Measurements from ENCODE around the gene SCYGR5.

- TF ChIP-seq, protein P1, sequence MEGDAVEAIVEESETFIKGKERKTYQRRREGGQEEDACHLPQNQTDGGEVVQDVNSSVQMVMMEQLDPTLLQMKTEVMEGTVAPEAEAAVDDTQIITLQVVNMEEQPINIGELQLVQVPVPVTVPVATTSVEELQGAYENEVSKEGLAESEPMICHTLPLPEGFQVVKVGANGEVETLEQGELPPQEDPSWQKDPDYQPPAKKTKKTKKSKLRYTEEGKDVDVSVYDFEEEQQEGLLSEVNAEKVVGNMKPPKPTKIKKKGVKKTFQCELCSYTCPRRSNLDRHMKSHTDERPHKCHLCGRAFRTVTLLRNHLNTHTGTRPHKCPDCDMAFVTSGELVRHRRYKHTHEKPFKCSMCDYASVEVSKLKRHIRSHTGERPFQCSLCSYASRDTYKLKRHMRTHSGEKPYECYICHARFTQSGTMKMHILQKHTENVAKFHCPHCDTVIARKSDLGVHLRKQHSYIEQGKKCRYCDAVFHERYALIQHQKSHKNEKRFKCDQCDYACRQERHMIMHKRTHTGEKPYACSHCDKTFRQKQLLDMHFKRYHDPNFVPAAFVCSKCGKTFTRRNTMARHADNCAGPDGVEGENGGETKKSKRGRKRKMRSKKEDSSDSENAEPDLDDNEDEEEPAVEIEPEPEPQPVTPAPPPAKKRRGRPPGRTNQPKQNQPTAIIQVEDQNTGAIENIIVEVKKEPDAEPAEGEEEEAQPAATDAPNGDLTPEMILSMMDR (IDR thresholded peaks at IDR 0.05; ENCODE audit: insufficient read depth, low read depth, low read length), result no peak
- TF ChIP-seq EZH2 (IDR thresholded peaks at IDR 0.05; ENCODE audit: insufficient read depth, low read length), result no peak
These were observed 41.2 kb upstream of the SCYGR5 start for GRCh38 chr2:227625420-227625819.
